GM18526 (cell line): Measurements from ENCODE around the gene CHST1.

Experiments used
- POLR2A ChIP-seq: IDR thresholded peaks from 3 replicates; pipeline ENCODE4 v1.6.1; 2011; ENCODE audit not compliant: insufficient read length; ENCODE audit errors: extremely low read depth

CHST1 gene

DNA sequence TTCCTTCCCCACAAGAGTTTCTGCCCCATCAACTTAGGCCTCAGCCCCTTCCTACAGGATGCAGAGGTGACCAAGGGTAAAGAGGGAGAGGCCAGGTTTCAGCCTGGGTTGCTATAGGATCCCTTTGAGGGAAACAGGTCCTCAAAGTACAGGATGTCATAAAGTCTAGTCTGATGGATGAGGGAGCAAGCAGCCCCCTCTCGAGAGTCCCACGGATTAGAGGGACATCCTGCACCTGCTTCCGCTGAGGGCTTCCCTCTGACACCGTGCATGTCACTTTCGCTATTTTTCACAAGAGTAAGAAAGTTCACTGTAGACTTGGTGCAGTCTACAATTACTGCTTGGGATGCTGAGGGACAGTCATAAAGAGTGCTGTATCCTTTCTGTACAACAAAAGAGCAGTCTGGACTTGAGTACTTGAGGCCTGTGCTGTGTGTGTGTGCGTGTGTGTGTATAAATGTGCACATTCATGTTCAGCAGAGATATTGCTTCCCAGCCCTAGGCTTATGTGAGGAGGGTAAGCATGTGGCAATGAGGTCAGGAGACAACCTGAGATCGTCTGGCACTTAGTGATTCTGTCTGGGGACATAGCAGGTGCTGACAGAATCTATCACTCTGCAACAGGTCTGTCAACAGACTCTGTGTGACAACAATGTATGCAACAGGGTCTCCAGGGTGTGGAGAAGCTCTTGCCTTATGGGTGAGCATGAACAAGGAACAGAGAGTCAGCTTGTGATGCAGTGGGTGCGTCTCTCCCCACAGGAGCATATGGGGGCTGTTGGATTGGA is 18.0 kb upstream of the CHST1 start:
- no peak for TF ChIP-seq POLR2A

GRCh38 chr11:45679806-45680205 is 14.4 kb upstream of the CHST1 start:
- TF ChIP-seq POLR2A, result no peak

DNA sequence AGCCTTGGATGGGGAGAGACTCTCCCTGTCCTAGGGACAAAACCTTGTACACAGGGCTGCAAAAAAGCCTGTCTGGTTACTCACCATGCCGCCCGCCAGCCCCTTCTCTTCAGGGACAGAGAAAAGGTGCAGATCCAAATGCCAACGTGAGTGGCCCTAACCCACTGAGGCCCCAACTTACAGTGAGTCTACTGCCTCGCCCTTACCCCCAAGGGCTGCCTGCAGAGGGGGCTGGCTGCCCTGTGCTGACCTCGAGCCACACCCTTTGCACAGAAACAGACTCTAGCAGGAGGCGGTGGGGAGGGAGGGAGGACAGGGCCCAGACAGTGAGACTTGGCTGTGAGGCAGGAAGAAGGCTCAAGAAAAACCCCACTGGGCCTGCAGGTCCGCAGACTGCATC is 13.6 kb upstream of the CHST1 start:
- no peak for TF ChIP-seq POLR2A

GRCh38 chr11:45677770-45678512 is 12.5 kb upstream of the CHST1 start:
- no peak for TF ChIP-seq POLR2A

DNA sequence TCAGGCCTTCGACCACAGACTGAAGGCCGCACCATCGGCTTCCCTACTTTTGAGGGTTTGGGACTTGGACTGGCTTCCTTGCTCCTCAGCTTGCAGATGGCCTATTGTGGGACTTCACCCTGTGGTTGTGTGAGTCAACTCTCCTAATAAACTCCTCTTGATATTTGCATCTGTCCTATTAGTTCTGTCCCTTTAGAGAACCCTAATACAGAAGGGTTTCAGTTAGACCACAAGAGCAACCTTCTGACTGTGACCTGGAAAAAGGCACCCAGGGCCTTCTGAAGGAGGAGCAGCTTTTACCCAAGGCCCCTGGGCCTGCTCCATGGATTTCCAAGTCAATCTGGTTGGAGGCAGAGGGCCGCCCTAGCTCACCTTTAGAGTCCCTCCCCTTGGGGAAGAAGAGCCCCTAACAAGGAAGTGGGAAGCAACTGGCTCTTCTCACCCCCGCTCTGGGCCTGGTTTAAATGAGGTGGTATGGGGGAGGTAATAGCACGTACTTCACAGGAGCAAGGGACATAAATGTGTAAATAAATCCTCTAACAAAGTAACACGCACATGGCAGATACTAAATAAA is 11.2 kb upstream of the CHST1 start:
- TF ChIP-seq POLR2A, result no peak

- TF ChIP-seq POLR2A, result no peak
Observed at GRCh38 chr11:45675646-45676045, 10.2 kb upstream of the CHST1 start.

DNA sequence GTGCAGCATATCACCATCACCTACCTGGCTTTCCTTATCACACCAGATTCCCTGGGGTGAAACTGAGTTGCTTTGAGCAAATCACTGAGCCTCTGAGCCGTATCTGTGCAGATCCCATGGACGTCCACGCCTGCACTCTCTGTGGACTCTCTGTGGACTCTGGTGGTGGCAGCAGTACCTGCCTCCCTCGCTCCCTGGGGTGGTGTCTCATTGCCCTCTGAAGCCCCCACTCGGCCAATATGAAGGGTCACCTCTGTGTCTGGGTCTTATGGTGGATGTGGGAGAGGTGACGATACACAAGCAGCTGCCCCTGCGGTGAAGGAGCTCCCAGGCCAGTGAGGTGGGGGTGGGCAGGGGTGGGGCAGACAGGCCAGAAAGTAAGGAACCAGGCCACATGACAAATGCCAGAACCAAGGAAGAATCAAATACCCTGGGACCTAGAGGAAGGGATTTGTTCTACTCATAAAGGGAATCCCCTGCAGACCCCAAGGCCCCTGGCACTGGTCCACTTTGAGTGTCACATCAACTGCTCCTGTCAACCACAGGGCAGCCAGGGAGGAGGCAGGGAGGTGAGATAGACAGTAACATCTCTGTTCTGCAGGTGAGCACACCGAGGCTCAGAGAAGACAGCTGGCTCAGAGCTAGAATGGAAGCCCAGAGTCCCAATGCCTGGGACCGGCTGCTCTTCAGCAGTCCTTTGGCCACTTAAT is 9.2 kb upstream of the CHST1 start:
- no peak for TF ChIP-seq POLR2A

- no peak for TF ChIP-seq POLR2A
Observed at GRCh38 chr11:45673441-45673840, 8.0 kb upstream of the CHST1 start.

GRCh38 chr11:45672593-45672992 is 7.2 kb upstream of the CHST1 start:
- no peak for TF ChIP-seq POLR2A

DNA sequence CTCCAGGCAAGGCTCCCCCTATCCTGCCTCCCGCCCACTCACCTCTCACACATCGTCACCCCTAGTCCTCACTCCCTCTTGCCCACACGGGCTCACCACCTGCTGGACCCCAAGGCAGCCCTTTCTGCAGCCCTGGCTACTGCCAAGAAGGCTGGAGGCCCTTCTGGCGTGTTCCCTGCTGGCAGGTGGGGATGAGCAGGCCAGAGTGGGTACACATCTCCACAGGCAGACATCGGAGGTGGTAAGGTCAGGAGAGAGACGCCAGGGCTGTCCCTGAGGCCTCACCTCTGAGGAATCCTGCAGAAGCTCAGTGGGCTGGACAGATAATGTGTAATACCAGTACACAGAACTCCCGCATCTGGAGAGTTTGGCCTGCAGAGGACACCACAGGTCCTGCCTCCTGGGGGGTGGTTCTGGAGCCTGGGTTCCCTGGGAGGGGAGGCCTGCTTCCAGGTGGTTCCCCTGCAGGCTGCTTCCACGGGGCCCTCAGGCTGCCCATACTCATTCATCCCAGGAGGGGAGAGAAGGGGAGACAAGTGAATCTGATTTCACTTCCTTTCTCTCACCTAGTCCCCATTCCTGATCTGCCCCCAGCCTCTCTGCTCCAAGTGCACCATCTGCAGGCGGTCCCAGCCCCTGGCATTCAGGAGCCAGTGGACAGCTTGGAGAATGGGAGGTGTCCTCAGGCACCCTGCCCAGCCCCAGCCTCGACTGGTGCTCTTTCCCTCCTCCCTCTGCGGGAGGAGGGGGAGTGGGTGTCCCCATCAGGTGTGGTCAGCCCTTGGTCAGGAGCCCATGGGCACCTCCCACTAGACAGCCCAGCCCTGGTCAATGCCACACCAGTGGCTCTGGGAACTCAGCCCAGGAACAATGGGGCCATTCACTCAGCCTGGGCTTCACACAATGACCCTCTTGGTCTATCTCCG is 6.1 kb upstream of the CHST1 start:
- no peak for TF ChIP-seq POLR2A

- no peak for TF ChIP-seq POLR2A
Observed at GRCh38 chr11:45670386-45671135, 5.1 kb upstream of the CHST1 start.

GRCh38 chr11:45669956-45670355 is 4.5 kb upstream of the CHST1 start:
- no peak for TF ChIP-seq POLR2A

GRCh38 chr11:45669146-45669545 is 3.7 kb upstream of the CHST1 start:
- TF ChIP-seq POLR2A, result no peak
